Measurements from ENCODE around the gene VAMP5.

DNA sequence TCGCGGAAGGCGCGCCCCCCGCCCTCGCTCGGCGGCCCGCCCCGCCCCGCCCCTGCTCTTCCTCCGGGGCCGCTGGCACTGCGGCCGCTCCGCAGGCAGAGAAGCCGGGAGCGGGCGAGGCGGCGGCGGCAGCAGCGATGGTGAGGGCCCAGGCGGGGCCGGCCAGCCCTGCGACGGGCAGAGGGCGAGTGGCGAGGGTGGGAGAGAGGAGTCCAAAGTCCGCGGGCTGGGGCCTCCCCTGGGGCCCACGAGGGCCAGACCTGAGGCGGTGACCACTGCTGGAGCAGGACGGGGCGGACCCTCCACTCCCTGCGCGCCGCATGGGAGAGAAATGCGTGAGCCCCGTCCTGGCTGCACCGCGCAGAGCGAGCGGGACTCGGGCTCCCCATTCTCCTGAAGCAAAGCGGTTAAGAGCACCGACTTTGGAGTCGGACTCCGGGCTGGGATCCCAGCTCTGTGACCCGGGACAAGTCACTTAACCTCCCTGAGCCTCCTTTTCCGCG lies at the start of gene VAMP5:
- TF ChIP-seq, protein P1, sequence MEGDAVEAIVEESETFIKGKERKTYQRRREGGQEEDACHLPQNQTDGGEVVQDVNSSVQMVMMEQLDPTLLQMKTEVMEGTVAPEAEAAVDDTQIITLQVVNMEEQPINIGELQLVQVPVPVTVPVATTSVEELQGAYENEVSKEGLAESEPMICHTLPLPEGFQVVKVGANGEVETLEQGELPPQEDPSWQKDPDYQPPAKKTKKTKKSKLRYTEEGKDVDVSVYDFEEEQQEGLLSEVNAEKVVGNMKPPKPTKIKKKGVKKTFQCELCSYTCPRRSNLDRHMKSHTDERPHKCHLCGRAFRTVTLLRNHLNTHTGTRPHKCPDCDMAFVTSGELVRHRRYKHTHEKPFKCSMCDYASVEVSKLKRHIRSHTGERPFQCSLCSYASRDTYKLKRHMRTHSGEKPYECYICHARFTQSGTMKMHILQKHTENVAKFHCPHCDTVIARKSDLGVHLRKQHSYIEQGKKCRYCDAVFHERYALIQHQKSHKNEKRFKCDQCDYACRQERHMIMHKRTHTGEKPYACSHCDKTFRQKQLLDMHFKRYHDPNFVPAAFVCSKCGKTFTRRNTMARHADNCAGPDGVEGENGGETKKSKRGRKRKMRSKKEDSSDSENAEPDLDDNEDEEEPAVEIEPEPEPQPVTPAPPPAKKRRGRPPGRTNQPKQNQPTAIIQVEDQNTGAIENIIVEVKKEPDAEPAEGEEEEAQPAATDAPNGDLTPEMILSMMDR (IDR thresholded peaks at IDR 0.05): no peak
- TF ChIP-seq POLR2A (IDR thresholded peaks at IDR 0.05): peak in 1 of 2 donors; percentile 44

All from vagina (tissue), 2 donors.